ENCODE results near the gene CLDN7.

CLDN7 gene

DNA sequence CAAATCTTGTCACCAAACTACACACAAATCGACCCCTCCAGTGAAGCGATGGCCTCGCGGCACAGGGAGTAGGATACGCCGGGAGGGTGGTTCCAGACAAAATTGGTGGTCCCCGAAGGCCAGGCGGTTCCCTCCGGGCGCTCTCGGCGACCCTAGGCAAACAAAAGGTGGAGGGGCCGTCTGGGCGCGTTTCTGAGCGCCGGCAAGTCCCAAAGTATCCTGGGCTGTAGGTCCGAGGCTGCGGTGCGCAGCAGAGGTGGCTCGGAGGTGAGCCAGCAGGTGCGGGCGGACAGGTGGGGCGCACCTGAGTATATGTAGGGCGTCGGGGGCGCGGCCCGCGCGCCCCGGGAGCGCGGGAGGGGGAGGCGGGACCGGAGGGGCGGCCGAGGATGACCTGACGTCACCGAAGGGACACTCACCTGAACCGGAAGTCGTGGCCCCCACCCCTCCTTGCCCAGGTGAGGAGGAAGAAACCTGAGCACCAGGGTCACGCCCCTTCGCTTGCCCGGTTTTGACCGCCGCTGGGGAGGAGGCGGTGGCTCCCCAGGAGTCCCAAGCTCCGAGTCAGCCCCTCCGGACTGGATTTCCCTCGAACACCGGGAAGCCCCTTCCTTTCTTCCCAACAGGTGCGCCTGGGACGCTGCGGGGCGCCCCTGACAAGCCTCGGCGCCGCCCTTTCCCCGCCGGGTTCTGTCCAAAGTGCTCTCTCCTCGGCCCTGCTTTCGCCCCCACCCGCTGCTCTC, at the start of gene CLDN7:
Gene CLDN7 (minus strand): TSS at position 287 of the 743 bp plus-strand sequence. CDS start 435 bp downstream, outside the sequence.
- no peak for DNase-seq

DNA sequence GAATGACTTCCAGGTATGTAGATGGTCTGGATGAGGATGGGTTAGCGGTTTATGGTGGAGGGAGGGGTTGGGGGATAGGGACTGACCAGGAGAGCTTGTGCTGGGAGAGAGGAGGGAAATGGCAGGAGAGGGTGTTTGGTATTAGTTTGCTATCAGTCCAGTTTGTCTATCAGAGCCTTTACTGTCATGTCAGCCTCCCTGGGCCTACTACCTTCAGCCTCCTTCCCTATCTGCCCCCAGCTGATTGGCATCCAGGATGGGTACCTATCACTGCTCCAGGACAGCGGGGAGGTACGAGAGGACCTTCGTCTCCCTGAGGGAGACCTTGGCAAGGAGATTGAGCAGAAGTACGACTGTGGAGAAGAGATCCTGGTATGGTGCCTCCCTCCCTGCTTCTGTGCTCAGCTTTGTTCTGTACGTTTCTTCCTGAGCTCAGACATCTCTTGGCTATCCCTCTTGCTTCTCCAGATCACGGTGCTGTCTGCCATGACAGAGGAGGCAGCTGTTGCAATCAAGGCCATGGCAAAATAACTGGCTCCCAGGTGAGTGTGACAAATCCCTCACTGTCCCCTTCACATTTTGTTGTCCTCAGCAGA, 48.9 kb upstream of the CLDN7 start:
- DNase-seq: no peak

DNA sequence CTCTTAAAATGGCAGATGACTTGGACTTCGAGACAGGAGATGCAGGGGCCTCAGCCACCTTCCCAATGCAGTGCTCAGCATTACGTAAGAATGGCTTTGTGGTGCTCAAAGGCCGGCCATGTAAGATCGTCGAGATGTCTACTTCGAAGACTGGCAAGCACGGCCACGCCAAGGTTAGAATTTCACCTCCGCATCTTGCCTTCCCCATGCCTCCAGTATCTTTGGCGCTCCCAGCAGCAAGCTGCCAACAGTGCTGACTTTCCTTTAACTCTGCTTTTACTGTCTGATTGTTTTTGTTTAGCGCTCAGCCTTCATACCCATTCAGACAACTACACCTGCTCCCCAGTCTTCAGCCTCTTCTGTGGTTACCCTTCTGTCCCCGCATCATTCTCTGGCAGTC, 47.4 kb upstream of the CLDN7 start:
- DNase-seq: no peak

DNA sequence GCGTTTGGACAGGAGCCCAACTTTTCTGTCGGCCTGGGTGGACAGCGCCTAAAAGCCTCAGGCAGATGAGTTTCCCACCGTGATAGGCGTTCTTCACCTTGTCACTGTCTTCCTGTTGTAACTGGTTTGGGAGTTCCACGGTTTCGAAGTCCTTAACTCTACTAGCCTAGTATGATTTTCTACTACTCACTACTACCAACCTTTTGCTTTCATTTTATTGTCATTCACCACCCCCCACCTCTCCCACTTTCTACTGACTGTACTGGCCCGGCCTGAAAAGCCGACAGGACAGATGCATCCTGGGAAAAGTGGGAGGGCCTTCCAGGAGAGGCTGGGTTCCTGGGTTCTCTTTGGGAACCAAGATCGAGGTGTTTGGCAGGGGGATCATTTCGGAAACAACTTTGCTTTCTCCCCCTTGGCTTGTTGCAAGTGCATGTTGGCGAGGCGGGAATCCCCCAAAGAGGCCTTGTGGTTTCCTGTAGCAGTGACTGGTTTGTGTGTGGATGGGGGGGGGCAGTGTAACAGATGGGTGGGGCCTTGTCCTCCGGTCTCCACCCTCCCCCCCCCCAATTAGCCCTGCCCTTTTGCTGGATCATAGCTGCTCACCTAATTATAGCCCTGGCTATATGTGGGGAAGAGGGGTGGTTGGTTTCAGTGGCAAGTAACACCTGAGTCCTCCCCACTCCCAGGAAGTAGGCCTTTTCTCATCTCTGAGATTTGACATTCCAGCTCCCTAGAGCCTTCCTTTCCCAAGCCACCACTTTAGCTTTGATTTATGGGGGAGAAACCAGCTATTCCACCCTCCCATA, 46.6 kb upstream of the CLDN7 start:
- DNase-seq: peak; percentile 68 to 76

DNA sequence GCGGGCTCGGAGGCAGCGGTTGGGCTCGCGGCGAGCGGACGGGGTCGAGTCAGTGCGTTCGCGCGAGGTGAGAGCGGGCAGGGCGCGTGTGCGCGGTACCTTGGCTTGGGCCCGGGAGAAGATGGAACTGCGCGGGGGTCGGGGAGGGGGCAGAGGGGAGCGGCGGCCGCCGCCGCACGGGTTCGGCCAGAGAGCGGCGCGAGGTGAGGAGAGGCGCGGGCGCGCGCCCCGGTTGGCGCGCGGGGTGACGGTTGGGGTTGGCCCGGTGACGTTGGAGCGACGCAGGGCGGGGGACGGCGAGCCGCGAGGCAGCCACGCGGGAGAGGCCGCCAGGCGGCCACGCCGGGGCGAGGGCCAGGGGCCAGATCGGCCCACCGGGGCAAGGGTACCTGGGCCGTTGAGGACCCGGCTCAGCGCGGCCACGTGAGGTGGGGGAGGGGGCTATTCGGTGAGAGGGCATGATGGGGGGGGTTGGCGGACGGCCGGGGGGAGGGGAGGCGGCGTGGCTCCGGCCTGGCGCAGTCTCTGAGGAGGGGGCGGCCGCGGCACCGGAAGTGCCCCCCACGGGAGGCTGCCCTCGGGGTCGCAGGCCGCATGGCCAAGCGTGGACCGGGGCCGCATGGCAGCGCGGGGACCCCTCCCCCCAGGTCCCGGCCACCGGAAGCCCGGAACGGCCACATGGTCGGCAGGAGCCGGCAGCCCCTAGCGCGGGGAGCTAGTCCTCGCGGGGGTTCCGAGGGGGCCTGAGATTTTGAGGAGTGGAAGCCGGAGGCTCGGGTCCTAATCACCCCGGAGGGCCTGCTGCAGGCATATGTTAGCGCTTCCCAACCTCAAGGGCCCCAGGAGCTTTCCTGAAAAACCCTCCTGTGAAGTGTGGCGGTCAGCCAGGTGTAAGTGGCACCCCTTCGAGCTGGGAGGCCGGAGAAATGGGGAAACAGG, 45.7 kb upstream of the CLDN7 start:
- DNase-seq: peak in 1 of 2 donors; percentile 46

DNA sequence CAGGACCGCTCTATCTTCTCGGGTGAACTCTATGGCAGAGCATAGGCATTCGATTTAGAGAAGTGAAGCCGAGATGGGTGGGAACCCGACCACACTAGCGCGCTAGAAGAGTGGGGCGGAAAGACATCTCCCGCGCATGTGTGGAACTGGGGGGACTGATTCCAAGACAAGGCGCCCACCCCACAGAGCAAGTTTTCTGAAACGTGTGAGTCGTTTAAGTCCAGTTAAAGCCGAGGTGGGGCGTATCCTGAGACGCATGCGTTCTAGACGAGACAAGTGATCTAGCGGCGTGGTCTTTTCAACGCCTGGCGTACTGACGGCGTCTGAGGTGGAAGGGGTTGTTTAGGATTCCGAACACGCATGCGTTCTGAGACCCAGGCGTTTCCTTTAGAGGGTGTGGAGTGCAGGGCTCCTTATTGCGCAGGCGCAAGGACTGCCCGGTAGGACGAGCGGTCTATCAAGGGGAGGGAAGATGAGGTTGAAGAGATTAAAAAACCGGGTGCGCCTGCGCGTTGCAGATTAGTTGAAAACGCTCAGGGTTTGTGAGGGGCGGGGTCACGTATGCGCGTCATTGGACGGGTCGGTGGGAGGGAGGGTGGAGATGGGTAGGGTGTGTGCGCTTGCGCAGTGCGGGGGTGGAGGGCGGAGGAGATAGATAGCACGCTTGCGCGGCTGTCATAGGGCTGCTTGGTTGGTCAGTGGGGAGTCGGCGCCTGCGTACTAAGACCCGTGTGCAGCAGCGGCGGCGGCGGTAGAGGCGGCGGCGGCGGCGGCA, 44.8 kb upstream of the CLDN7 start, which contains the start of gene EIF5A:
Gene EIF5A (plus strand): TSS at position 718 of the 775 bp plus-strand sequence. CDS start 2,008 bp downstream, outside the sequence.
- peak; percentile 100 for DNase-seq

DNA sequence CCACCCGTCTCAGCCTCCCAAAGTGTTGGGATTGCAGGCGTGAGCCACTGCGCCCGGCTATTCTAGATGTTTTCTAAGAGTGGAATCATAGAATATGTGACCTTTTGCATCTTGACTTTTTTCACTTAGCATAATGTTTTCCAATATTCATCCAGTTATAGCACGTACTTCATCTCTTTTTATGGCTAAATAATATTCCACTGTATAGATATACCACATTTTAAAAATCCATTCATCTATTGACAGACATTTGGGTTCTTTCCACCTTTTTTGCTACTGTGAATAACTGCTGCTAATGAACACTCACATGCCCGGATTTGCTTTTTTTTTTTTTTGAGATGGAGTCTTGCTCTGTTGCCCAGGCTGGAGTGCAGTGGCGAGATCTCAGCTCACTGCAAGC, 41.9 kb upstream of the CLDN7 start:
- no peak for DNase-seq

DNA sequence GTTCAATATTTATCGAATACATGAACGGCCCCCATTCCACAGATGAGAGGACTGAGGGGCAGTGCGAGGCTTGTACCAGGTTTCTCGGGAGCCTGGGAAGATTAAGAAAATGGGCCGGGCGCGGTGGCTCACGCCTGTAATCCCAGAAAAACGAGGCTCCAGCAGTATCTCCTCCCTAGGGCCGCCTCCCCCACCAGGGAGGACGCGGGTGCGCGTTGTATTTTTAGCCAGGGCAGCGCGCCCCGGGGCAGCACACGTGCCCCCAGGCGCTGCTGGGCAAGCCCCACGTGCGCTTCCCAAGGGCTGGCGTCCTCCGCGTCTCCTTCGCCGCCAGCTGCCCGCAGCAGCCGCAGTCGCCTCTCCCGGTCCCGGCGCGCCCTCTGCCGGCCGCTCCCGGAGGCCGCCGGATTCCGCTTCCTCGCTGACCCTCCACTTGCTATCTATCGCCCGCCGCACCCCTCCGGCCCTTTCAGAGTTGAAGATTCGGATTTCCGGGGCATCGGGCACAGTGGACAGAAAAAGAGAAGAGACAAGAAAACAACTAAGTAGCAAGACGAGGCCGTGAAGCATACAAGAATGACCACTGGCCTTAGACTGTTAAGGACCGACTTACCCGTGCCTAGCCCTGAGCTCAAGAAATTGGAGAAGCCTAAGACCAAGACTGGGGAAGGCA, 34.0 kb upstream of the CLDN7 start:
- DNase-seq: peak; percentile 66 to 79

DNA sequence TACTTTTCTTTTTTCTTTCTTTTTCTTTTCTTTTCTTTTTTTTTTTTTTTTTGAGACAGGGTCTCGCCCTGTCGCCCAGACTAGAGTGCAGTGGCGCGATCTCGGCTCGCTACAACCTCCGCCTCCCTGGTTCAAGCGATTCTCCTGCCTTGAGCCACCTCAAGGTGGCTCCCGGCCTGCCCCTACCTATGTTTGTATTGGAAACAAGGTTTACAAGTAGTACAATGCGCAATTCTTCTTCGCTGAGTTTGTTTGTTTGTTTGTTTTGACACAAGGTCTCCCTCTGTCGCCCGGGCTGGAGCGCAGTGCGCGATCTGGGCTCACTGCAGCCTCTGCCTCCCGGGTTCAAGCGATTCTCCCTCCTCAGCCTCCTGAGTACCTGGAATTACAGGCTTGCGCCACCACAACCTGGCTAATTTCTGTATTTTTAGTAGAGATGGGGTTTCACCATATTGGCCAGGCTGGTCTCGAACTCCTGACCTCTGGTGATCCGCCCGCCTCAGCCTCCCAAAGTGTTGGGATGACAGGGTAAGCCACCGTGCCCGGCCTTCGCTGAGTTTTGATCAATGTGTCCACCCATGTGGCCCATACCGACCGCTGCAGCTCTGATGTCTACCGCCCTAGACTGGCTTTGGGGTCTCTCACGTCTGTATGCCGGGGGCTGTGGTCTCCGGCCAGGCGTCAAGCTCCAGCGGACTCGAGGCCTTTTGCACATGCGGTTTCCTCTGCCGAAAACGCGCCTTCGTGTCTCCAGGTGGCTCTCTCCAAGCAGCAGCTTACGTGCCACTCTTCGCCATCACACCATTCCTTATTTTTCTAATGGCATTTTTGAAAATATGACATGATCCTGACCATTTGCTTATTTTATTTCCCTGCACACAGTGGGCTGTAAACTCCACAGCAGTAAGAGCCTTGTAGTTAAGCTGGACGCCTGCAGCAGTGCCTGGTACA, 33.2 kb upstream of the CLDN7 start:
- no peak for DNase-seq

DNA sequence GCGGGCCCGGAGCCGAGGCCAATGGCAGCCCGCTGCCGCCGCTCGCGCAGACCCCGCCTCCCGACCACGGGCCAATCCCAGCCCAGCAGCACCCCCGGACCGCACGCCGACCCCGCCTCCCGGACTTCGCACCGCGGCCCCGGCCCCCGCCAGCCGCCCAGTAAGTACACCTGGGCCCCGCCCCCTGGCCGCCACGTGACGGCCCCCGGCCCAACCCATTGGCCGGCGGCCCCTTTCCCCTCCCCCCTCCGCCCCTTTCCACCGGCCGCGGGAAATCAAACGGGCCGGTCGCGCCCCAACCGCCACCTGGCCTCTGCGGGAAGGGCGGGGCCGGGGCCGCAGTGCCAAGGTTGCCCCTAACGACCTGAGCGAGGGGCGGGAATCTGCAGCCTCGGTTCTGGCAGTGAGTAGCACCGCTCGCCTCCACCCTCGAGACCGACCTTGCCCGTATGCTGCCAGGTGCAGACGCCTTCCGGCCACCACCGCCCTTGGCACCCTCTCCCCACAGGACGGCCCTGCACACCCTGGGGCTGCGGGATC, 32.4 kb upstream of the CLDN7 start, which contains the start of gene YBX2:
Gene YBX2 (minus strand): TSS at position 26 of the 540 bp plus-strand sequence. CDS start 139 bp downstream, outside the sequence.
- peak; percentile 61 to 74 for DNase-seq

DNA sequence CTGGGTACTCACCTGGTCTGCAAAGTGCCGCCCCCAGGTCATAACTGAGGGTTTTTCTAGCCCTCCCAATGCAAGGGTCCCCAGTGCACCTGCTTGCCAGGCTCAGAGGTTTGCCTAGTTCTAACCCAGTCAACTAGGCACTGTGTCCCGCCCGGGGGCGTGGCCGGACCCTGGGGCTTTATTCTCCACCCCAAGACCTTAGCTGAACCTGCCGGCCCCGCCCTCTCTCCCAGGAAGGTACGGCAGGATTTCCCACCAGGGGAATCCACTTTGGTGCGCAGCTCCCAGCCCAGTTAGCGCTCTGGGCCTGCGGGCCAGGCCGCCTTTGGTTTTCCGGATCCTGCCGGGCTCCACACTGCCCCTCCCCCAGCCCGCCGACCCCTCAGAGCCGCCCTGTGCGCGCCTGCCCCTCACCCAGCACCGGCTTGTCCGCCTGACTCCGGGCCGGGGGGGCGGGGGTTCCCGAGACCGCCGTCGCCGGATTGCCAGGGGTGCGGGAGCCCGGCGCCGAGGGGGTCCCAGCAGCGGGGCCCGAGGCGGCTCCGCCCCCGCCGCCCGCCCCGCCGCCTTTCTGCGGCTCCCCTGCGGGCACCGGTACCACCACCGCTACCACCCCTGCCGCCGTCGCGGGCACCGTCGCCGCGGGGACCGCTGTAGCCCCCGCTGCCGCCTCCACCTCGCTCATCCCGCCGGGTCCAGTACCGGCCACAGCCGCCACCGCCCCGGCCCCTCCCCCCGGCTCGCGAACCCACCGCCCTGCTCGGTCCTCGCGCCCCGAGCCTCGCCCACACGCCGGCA, 31.7 kb upstream of the CLDN7 start:
- no peak for DNase-seq

DNA sequence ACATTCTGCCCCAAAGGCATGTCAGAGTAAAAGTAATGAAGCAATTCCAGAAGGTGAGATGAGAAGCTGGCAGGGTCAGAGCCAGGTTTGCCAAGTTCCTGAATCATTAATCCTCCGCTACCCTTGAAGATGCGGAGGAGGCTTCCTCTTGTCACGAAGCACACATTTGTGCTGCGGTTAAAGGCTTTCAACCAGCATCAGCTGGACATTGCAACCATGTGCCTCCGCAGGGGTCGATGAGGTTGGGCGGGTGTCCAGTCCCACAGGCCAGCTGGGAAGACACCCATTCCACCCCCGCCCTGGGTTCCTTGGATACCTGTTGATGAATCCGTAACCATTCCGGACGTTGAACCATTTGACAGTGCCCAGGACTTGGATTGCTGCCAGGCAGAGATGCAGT, 30.9 kb upstream of the CLDN7 start:
- DNase-seq: no peak

GRCh38 chr17:7292729-7293128, 30.5 kb upstream of the CLDN7 start:
- DNase-seq: no peak

DNA sequence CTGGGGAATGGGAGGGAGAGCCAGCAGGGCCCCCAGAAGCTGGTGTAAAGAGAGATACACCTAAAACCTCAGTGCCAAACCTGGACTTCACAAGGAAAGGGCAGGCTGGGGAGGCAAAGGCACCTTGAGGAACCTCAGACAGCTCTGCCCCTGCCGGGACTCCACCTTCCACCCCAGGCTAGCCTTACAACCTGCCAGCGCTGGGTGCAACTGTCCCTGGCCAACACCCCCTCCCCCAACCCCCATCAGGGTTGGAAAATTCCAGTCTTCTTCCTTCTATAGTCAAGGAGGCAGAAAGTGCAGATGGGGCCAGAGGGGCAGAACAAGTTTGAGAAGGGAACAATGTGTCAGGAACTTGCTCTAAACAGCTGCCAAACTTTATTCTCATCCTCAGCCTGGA, 29.9 kb upstream of the CLDN7 start:
- no peak for DNase-seq

- no peak for DNase-seq
These were observed 28.4 kb upstream of the CLDN7 start for GRCh38 chr17:7290685-7291084.

GRCh38 chr17:7290166-7290565, 27.9 kb upstream of the CLDN7 start:
- DNase-seq: no peak

GRCh38 chr17:7289256-7290032, 27.2 kb upstream of the CLDN7 start:
- DNase-seq: no peak

GRCh38 chr17:7285679-7286078, 23.4 kb upstream of the CLDN7 start:
- DNase-seq: no peak
